ENCODE results near the gene SERPINI1. TPM values are rescaled to one million over a fixed set of nuclear protein-coding genes. Genes with fewer than 3 reads are reported as not detected.
"Not testable (repeated sequence)": the region's sequence is repeated elsewhere in the genome, so short reads cannot be mapped to it uniquely, and the experiment has no call there.

Gene SERPINI1
- polyA plus RNA-seq, 4 donors: 41.1 to 67.1 (median 50.4) TPM

- no peak for DNase-seq (ENCODE audit: low read depth in 4 of 4, low spot score in 3 of 4)
Observed at GRCh38 chr3:167783781-167784180, 48.3 kb downstream of the SERPINI1 start.

GRCh38 chr3:167785790-167786189 is 50.3 kb downstream of the SERPINI1 start:
- DNase-seq (ENCODE audit: low read depth in 4 of 4, low spot score in 3 of 4): no peak

DNA sequence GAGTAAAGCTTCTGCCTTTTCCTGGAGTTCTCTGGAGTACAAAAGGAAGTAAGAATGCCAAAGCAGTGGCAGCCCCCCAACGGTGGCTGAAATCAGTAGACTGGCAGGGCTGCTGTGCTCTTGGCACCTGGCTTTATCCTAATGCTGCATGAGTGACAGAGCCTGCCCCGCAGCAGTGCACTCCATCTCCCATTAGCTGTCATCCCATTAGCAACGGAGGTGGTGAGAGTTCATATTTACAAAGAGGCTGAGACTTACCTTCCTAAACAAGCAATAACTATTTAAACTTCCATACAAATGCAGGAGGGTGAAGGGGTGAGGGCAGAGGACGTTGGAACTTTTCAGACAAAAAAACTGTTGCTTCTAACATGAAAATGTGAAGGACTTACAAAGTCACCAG is 51.9 kb downstream of the SERPINI1 start:
- DNase-seq (ENCODE audit: low read depth in 4 of 4, low spot score in 3 of 4): no peak

- no peak for DNase-seq (ENCODE audit: low read depth in 4 of 4, low spot score in 3 of 4)
Observed at GRCh38 chr3:167798443-167798842, 62.9 kb downstream of the SERPINI1 start.

DNA sequence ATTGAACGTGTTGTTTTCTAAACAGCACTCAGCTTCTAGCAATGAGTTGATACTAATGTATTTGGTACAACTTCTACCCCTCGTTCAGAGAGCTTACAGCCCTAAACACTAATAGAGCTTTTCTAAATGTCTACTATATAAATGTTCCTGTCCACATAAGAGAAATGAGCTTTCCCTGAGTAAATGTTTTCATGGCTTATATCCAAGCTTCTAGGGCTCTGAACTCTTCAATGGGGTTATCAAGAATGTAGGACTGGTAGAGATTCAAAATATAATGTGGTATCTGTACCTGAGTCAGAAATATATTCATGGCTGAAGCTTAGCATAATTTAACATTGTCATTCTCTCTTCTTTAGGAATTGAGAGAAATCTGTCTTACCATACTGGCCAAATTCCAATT is 73.4 kb downstream of the SERPINI1 start:
- DNase-seq (ENCODE audit: low read depth in 4 of 4, low spot score in 3 of 4): no peak

DNA sequence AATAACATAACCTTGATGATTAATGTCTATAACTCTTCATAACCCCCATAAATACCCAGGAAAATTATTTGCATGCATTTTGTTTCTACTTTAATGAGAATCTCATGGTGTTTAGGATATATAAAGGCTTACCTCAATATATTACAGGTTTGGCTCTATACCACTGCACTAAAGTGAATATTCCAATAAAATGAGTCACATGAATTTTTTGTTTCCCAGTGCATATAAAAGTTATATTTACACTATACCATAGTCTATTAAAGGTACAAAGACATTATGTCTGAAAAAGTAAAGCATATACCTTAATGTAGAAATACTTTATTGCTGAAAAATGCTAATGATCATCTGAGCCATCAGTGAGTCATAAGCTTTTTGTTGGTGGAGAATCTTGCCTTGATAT is 74.7 kb downstream of the SERPINI1 start:
- DNase-seq (ENCODE audit: low read depth in 4 of 4, low spot score in 3 of 4): no peak

DNA sequence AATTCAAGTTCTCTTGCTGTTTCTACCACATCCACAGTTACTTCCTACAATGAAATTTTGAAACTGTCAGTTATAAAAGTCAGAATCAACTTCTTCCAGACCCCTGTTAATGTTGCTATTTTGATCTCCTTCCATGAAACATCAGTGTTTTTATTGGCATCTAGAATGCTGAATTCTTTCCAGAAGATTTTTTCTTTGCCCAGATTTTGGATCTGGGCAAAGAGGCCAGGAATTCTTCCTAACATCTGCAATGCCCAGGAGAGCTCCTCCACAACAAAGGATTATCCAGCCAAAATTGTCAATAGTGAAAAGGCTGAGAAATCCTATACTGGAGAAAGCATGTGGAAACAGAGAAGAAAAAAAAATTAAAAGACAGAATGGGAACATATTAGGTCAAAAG is 75.5 kb downstream of the SERPINI1 start:
- no peak for DNase-seq (ENCODE audit: low read depth in 4 of 4, low spot score in 3 of 4)

GRCh38 chr3:167813169-167814123 is 77.9 kb downstream of the SERPINI1 start:
- no peak for DNase-seq (ENCODE audit: low read depth in 4 of 4, low spot score in 3 of 4)

GRCh38 chr3:167814441-167814951 is 79.0 kb downstream of the SERPINI1 start:
- DNase-seq (ENCODE audit: low read depth in 4 of 4, low spot score in 3 of 4): no peak

DNA sequence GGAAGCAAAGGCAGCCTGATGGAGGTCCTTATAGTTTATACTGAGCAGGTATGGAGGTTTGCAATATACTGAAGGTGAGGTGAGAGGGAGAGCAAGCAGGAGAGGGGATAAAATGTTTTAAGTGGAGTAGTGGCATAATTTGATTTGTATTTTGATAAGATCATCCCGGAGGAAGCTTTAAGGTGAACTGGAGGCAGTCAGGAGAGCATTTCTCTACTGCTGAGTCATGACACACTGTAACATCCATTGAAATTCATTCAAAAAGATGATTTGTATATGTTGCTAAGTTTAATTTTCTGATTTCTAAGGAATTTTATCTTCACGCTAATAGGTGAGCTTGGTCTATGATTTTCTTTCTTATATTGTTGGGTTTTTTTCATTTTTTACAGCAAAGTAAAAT is 81.4 kb downstream of the SERPINI1 start:
- DNase-seq (ENCODE audit: low read depth in 4 of 4, low spot score in 3 of 4): no peak

GRCh38 chr3:167820102-167820865 is 84.8 kb downstream of the SERPINI1 start:
- no peak for DNase-seq (ENCODE audit: low read depth in 4 of 4, low spot score in 3 of 4)

GRCh38 chr3:167821248-167821805 is 85.8 kb downstream of the SERPINI1 start:
- no peak for DNase-seq (ENCODE audit: low read depth in 4 of 4, low spot score in 3 of 4)

GRCh38 chr3:167823738-167824137 is 88.2 kb downstream of the SERPINI1 start:
- no peak for DNase-seq (ENCODE audit: low read depth in 4 of 4, low spot score in 3 of 4)

- not testable (repeated sequence) for DNase-seq (ENCODE audit: low read depth in 4 of 4, low spot score in 3 of 4)
Observed at GRCh38 chr3:167827588-167827987, 92.1 kb downstream of the SERPINI1 start.

DNA sequence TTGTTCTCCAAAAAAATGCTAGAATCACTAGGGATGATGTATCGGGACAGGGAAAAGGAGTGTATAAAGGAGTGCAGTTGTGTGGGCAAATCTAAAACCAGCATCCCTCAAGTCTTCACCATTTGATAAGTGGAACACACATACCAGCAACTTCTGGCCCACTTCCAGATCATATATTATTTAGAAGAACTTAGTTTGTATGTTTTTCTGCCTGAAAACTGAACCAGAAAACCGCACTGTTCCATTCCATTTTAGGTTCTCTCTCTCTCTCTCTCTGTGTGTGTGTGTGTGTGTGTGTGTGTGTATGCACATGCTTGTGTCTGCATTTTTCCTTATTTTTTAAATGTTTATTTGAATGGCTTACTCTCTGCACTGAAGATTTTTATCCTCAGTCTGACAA is 93.5 kb downstream of the SERPINI1 start:
- no peak for DNase-seq (ENCODE audit: low read depth in 4 of 4, low spot score in 3 of 4)

GRCh38 chr3:167830007-167830406 is 94.5 kb downstream of the SERPINI1 start:
- no peak for DNase-seq (ENCODE audit: low read depth in 4 of 4, low spot score in 3 of 4)

DNA sequence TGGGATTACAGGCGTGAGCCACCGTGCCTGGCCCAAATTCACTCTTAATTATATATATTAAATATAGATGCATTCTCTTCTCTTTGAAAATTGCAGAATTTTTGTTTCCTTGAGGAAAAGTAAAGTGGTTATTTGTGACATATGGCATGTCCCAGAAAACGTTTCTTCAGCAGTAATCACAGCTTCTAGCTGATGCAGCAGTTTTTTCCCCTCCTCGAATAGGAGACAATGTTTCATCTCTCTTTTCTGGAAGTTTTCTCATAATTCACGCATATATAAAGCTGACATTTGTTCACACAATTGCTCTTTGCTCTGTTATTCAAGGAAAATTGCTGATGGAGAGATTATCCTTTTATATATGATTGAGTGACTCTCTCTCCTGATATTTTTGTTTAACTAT is 99.8 kb downstream of the SERPINI1 start:
- no peak for DNase-seq (ENCODE audit: low read depth in 4 of 4, low spot score in 3 of 4)

DNA sequence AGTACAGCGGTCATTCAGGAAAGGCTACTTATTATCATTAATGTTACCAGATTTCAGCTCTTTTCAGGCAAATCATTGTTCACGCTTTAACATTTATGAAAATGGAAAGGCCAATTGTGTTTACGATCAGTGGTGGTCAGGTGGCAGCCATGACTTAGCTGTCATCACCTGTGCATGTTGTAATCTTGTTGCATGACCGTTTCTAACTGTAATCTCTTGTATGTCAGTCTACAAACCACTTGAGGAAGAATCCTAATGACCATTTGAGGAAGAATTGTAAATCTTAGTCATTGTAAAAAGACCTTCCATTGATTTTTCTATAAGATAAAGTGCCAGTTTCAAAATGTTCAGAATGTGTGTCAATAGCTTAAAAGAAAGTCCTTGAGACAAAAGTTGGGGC is 100.4 kb downstream of the SERPINI1 start:
- DNase-seq (ENCODE audit: low read depth in 4 of 4, low spot score in 3 of 4): no peak

- DNase-seq (ENCODE audit: low read depth in 4 of 4, low spot score in 3 of 4): no peak
Observed at GRCh38 chr3:167837466-167837865, 101.9 kb downstream of the SERPINI1 start.

GRCh38 chr3:167839460-167840134 is 104.1 kb downstream of the SERPINI1 start:
- no peak for DNase-seq (ENCODE audit: low read depth in 4 of 4, low spot score in 3 of 4)

- DNase-seq (ENCODE audit: low read depth in 4 of 4, low spot score in 3 of 4): no peak
Observed at GRCh38 chr3:167840247-167840646, 104.7 kb downstream of the SERPINI1 start.

Measured in right renal pelvis (tissue), 4 donors.